SH-SY5Y (cell line): ENCODE measurements around the gene ZNF521.

Source experiments
- GATA2 ChIP-seq: IDR thresholded peaks from 2 replicates; pipeline ENCODE4 v1.6.1; 2011; ENCODE audit warnings: mild to moderate bottlenecking, low read depth, low read length
- GATA3 ChIP-seq: IDR thresholded peaks from 2 replicates; pipeline ENCODE4 v1.6.1; 2011; ENCODE audit warnings: low read depth, mild to moderate bottlenecking, low read length, moderate library complexity

DNA sequence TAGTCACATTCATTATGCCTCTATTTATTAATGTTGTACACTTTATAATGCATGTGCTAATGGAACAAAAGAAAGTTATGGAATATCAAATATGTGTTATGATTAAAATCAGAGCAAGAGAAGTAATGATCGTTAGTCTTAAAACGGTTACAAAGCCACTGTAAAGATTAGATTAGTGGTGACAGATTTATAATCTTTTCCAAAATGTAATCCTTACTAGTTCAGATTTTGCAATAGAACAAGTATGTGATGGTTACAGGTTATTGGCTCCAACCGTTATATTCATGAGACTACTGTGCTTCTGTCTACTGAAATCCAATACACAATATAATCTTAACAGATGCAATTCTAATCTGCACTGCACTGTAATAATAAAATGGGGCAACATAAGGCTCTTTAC lies 180.6 kb downstream of the ZNF521 start:
- TF ChIP-seq GATA3 (no peak), GATA2 (no peak)
